Measurements from ENCODE around the gene PDC.

Gene PDC

GRCh38 chr1:186454981-186455380 is 5.9 kb downstream of the PDC start:
- H3K4me3 ChIP-seq (ENCODE audit: low read depth, low read length): no peak overlapping the region
- TF ChIP-seq CTCF (IDR thresholded peaks at IDR 0.05; ENCODE audit: low read depth, low read length, missing control alignments): no peak
- no peak for DNase-seq (ENCODE audit: low read depth)

GRCh38 chr1:186446152-186446551 is 14.8 kb downstream of the PDC start:
- no peak for DNase-seq (ENCODE audit: low read depth)

GRCh38 chr1:186443638-186444037 is 17.3 kb downstream of the PDC start:
- no peak for TF ChIP-seq CTCF (IDR thresholded peaks at IDR 0.05; ENCODE audit: low read depth, low read length, missing control alignments)
- no peak overlapping the region for H3K4me3 ChIP-seq (ENCODE audit: low read depth, low read length)
- no peak for DNase-seq (ENCODE audit: low read depth)

More at GRCh38 chr1:186446152-186446551, 14.8 kb downstream of the PDC start:
- no peak for TF ChIP-seq CTCF (IDR thresholded peaks at IDR 0.05; ENCODE audit: low read depth, low read length, missing control alignments)
- H3K4me3 ChIP-seq (ENCODE audit: low read depth, low read length): no peak overlapping the region

GRCh38 chr1:186442651-186443375 is 18.1 kb downstream of the PDC start:
- no peak overlapping the region for H3K4me3 ChIP-seq (ENCODE audit: low read depth, low read length)
- TF ChIP-seq CTCF (IDR thresholded peaks at IDR 0.05; ENCODE audit: low read depth, low read length, missing control alignments): no peak
- no peak for DNase-seq (ENCODE audit: low read depth)

- H3K4me3 ChIP-seq (ENCODE audit: low read depth, low read length): no peak overlapping the region
- DNase-seq (ENCODE audit: low read depth): no peak
- no peak for TF ChIP-seq CTCF (IDR thresholded peaks at IDR 0.05; ENCODE audit: low read depth, low read length, missing control alignments)
Measured at GRCh38 chr1:186440584-186440983, 20.3 kb downstream of the PDC start.

- H3K4me3 ChIP-seq (ENCODE audit: low read depth, low read length): no peak overlapping the region
- TF ChIP-seq CTCF (IDR thresholded peaks at IDR 0.05; ENCODE audit: low read depth, low read length, missing control alignments): no peak
- no peak for DNase-seq (ENCODE audit: low read depth)
Measured at GRCh38 chr1:186438567-186438966, 22.3 kb downstream of the PDC start.

GRCh38 chr1:186435336-186435735 is 25.6 kb downstream of the PDC start:
- no peak for DNase-seq (ENCODE audit: low read depth)
- no peak for TF ChIP-seq CTCF (IDR thresholded peaks at IDR 0.05; ENCODE audit: low read depth, low read length, missing control alignments)

More at GRCh38 chr1:186435336-186435735, 25.6 kb downstream of the PDC start:
- H3K4me3 ChIP-seq (ENCODE audit: low read depth, low read length): no peak overlapping the region
